Upper lobe of left lung (tissue), 4 donors: ENCODE data around the gene UGGT2.

Source experiments
- CTCF ChIP-seq, 6 experiments: fragments of 450-650 bp in 4 of 6; fragments of 200-600 bp in 2 of 6; sonication (generic) in 2 of 6; IDR thresholded peaks; one replicate each; pipeline ENCODE4 v1.5.1; 2016 to 2019; ENCODE audit warnings: antibody characterized with exemption in 6 of 6
- POLR2AphosphoS5 ChIP-seq, 2 donors: sonication (generic); formaldehyde crosslinking; IDR thresholded peaks; one replicate each; pipeline ENCODE4 v1.5.1; 2017; ENCODE audit warnings: antibody characterized with exemption in 2 of 2

- TF ChIP-seq CTCF (IDR thresholded peaks at IDR 0.05) (no peak), POLR2AphosphoS5 (IDR thresholded peaks at IDR 0.05) (no peak)
Measured at GRCh38 chr13:96011291-96011872, 41.8 kb downstream of the UGGT2 start.
